NOMO-1 treated with DMSO at 0.1 percent for 48 hours (cell line): ENCODE data around the gene TMC5.
A peak's percentile ranks its signal among the peaks of the same experiment; 100 is the strongest.

Experiments
- DNase-seq: peaks from one replicate; lab custom pipeline; 2025; ENCODE audit not compliant: unreplicated experiment; lab: John Stamatoyannopoulos, UW

The TMC5 gene

GRCh38 chr16:19450186-19450585 is 32.5 kb downstream of the TMC5 start:
- no peak for DNase-seq

- no peak for DNase-seq
These were observed 41.2 kb downstream of the TMC5 start for GRCh38 chr16:19458722-19459379.

DNA sequence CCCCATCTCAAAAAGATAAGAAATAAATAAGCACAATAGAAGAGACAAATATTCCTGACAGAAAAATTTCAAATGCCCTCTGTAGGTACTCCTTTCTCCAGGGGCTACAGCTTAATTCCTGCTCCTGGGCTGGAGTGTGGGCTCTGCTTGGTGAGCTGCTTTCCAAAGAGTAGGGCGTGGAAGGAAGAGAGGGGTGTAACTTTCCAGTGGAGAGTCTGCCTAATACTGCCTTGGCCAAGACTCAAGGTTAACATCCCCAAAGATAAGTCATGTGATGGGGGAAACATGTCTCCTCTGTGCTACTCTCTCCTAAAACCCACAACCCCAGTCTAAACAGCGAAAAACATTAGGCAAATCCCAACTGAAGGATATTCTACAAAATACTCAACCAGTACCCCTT is 42.7 kb downstream of the TMC5 start:
- DNase-seq, result no peak

- DNase-seq, result no peak
These were observed 46.0 kb downstream of the TMC5 start for GRCh38 chr16:19463468-19464315.

GRCh38 chr16:19468300-19468699 is 50.6 kb downstream of the TMC5 start:
- no peak for DNase-seq

- no peak for DNase-seq
These were observed 54.8 kb downstream of the TMC5 start for GRCh38 chr16:19472482-19472881.

DNA sequence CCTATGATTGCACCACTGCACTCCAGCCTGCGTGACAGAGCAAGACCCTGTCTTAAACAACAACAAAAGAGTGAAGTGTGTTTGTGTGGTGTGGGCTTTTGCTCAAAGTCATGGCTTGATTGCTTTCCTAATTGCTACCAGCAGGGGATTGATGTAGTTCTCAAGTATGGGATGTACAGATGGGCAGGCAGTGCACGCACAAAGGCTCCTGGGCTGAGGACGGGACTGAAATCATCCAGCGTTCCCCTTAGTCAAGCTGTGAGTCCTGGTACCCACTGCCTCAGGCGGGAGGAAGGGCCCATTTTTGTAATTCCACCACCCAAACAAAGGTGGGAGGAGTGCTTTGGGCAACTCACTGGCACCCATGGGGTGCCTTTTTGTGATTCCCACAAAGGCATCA is 56.9 kb downstream of the TMC5 start:
- no peak for DNase-seq

DNA sequence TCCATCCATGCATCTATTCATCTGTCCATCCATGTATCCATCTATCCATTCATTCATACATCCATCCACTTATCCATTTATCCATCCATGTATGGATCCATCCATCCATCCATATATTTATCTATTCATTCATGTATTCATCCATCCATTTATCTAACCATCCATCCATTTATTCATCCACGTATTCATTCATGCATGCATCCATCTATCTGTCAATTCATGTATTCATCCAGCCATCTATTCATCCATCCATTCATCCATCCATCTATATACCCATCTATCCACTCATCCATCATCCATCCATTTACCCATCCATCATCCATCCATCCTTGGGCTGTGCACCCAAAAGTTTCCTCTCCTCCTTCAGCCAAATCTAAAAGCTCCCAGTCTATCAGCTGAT is 60.8 kb downstream of the TMC5 start:
- DNase-seq, result no peak

DNA sequence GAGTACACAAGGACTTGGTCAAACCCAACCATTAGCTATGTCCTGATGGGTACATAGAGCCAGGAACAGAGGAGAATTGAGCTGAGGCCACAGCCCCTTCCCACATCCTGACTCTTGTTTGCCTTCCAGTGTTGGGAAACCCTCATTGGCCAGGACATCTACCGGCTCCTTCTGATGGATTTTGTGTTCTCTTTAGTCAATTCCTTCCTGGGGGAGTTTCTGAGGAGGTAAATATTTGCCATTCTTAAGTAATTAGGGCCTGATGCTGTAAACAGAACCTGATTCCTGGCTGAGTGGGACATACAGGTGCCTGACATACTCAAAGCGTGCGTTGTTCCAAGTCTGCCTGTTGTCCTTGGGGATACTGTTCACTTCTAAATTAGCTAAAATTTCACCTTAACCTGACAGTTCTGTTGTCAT is 61.6 kb downstream of the TMC5 start:
- DNase-seq, result no peak

- no peak for DNase-seq
These were observed 63.6 kb downstream of the TMC5 start for GRCh38 chr16:19481296-19481695.

DNA sequence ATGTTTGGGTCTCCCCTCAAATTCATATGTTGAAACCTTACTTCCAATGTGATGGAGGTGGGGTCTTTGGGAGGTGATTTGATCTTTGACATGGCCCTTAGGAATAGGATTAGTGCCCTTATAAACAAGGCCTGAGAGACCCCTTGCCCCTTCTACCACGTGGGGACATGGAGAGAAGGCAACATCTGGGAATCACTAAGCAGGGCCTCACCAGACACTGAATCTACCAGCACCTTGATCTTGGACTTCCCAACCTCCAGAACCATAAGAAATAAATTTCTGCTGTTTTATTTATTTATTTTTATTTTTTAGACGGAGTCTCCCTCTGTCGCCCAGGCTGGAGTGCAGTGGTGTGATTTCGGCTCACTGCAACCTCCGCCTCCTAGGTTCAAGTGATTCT is 64.1 kb downstream of the TMC5 start:
- no peak for DNase-seq

DNA sequence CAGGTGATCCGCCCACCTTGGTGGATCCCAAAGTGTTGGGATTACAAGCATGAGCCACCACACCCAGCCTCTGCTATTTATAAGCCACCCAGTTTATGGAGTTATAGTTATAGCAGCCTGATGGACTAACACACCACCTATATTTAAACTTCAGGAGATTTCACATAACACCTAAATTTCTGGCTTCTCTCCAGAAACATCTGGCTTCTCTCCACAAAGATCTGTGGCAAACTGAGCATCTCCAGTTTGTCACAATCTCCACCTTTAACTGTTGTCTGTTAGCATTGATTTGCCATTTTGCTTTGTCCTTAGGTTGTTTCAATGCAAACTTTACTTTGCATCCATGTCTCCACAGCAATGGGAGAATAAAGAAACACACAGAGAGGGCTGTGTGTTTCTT is 64.6 kb downstream of the TMC5 start:
- DNase-seq, result no peak

DNA sequence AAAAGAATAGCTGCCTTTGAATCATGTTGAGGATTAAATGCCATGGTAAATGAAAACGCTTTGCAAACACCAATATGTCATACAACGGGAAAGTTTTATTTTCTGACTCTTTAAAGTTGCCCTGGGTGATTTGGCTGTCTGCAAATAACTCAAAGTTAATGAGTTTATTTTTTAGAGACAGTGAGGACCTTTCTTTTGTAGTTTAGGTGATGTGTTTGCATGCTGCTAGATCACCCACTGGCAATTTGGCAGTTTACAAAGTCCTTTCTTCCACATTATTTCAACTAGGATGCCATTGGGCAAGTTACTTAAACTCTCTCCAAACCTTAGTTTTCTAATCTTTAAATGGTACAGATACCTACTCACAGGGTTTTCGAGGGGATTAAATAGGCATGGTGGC is 66.4 kb downstream of the TMC5 start:
- DNase-seq, result no peak

DNA sequence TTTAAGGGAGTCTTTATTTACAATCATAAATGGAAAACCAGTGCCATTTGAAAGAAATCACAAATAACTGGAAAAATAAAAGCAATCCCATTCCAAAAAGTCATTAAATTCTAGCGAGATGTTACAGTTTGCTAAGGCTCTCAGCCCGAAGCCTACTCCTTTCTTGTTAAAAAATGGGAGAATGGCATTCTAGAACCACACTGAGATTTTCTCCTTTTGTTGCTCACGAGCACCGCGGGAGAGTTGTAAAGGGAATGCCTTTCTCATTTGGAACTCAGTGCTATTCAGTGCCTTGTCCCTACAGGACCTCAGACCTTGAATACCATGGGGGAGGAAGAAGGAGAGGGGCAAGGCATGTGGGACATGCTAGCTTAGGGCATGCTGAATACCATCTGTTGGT is 67.9 kb downstream of the TMC5 start:
- no peak for DNase-seq

GRCh38 chr16:19486051-19486450 is 68.4 kb downstream of the TMC5 start:
- DNase-seq, result no peak

GRCh38 chr16:19486750-19487325 is 69.2 kb downstream of the TMC5 start:
- DNase-seq, result no peak

- no peak for DNase-seq
These were observed 70.5 kb downstream of the TMC5 start for GRCh38 chr16:19488213-19488640.

DNA sequence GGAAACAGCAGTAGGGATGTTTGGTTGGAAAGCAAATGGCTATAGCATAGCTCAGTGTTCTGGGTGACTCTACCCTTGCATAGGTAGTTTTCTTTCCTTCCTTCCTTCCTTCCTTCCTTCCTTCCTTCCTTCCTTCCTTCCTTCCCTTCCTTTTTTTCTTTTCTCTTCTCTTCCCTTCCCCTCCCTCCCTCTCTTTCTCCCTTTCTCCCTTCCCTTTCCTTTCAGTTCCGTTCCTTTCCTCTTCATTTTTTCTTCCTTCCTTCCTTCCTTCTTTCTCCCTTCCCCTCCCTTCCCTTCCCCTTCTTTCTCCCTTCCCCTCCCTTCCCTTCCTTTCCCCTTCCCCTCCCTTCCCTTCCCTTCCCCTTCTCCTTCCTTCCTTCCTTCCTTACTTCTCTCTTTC is 72.9 kb downstream of the TMC5 start:
- no peak for DNase-seq

DNA sequence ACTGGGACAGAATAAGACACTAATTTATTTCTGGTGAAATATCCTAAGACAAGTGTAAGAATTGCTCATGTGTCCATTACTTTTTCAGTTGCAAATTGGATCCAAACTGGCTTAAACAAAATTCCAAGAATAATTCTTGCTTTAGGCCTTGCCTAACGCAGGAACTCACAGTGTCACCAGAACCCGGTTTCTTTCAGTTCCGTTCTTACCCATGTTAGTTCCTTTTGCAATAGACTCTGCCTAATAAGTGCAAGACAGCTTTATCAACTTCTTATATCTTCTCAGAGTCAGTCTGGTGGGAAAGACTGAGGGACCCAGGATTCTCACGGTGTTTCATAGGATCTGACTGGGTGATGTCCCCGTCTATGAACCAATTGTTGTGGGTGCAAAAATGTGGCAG is 79.5 kb downstream of the TMC5 start:
- DNase-seq, result peak; percentile 44

- DNase-seq, result no peak
These were observed 81.3 kb downstream of the TMC5 start for GRCh38 chr16:19499006-19499405.

DNA sequence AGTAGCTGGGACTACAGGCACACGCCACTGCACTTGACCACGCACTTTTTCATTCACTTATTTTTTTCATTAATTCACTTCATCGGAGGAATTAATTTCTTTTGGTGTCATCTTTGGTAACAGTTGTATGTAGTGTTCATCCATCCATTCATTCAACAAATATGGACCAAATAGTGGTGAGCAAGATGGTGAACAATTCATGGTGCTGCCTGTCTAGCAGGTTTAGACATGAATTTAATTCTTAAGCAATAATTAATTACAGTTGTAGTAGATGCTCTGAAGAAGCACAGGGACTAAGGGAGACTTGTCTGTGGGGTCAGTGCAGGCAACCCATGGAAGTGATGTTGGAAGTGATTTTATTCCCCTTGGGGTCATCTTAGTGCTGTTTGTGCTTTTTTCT is 81.8 kb downstream of the TMC5 start:
- no peak for DNase-seq
